HEK293 (cell line): ENCODE results near the gene C19orf25.
A peak's percentile ranks its signal among the peaks of the same experiment; 100 is the strongest.

Experiments
- AEBP2 ChIP-seq: fragments of 450-650 bp; formaldehyde crosslinking; IDR thresholded peaks from 2 replicates; pipeline ENCODE4 v1.5.1; 2016; ENCODE audit warnings: missing biosample characterization, missing genetic modification characterization, borderline replicate concordance
- ATF2 ChIP-seq: fragments of 450-650 bp; formaldehyde crosslinking; IDR thresholded peaks from 2 replicates; pipeline ENCODE4 v1.5.1; 2016; ENCODE audit warnings: missing biosample characterization, missing genetic modification characterization, low read depth
- INSM2 ChIP-seq: fragments of 450-650 bp; formaldehyde crosslinking; IDR thresholded peaks from 2 replicates; pipeline ENCODE4 v1.5.1; 2016; ENCODE audit warnings: missing biosample characterization, missing genetic modification characterization
- KLF1 ChIP-seq: fragments of 450-650 bp; formaldehyde crosslinking; IDR thresholded peaks from 2 replicates; pipeline ENCODE4 v1.5.1; 2016; ENCODE audit warnings: missing biosample characterization, missing genetic modification characterization
- KLF16 ChIP-seq: fragments of 450-650 bp; formaldehyde crosslinking; IDR thresholded peaks from 2 replicates; pipeline ENCODE4 v1.5.1; 2017; ENCODE audit warnings: missing biosample characterization, missing genetic modification characterization
- TSHZ1 ChIP-seq: fragments of 450-650 bp; formaldehyde crosslinking; IDR thresholded peaks from 2 replicates; pipeline ENCODE4 v1.5.1; 2016; ENCODE audit warnings: missing biosample characterization, missing genetic modification characterization, borderline replicate concordance
- WT1 ChIP-seq: fragments of 450-650 bp; formaldehyde crosslinking; IDR thresholded peaks from 2 replicates; pipeline ENCODE4 v1.5.1; 2016; ENCODE audit warnings: missing biosample characterization, missing genetic modification characterization
- YY1 ChIP-seq: fragments of 450-650 bp; formaldehyde crosslinking; IDR thresholded peaks from 2 replicates; pipeline ENCODE4 v1.5.1; 2018; ENCODE audit warnings: missing biosample characterization, missing genetic modification characterization
- ZFP69B ChIP-seq: fragments of 450-650 bp; formaldehyde crosslinking; IDR thresholded peaks from 2 replicates; pipeline ENCODE4 v1.5.1; 2016; ENCODE audit warnings: missing biosample characterization, missing genetic modification characterization
- ZNF132 ChIP-seq: fragments of 450-650 bp; formaldehyde crosslinking; IDR thresholded peaks from 2 replicates; pipeline ENCODE4 v1.5.1; 2017; ENCODE audit warnings: missing biosample characterization, missing genetic modification characterization, borderline replicate concordance
- ZNF146 ChIP-seq: fragments of 450-650 bp; formaldehyde crosslinking; IDR thresholded peaks from 2 replicates; pipeline ENCODE4 v1.5.1; 2016; ENCODE audit warnings: missing biosample characterization, missing genetic modification characterization
- ZNF148 ChIP-seq: fragments of 450-650 bp; formaldehyde crosslinking; IDR thresholded peaks from 2 replicates; pipeline ENCODE4 v1.5.0; 2017; ENCODE audit warnings: missing biosample characterization, missing genetic modification characterization, borderline replicate concordance
- ZNF37A ChIP-seq: fragments of 450-650 bp; IDR thresholded peaks from 2 replicates; pipeline ENCODE4 v1.5.1; 2018; ENCODE audit warnings: missing biosample characterization, missing genetic modification characterization
- ZNF394 ChIP-seq: fragments of 450-650 bp; formaldehyde crosslinking; IDR thresholded peaks from 2 replicates; pipeline ENCODE4 v1.5.1; 2016; ENCODE audit warnings: missing biosample characterization, missing genetic modification characterization, mild to moderate bottlenecking, moderate library complexity, borderline replicate concordance
- ZNF518A ChIP-seq: fragments of 450-650 bp; formaldehyde crosslinking; conservative IDR thresholded peaks from 2 replicates; pipeline ENCODE4 v1.5.1; 2016; ENCODE audit warnings: low read depth, missing biosample characterization, missing genetic modification characterization
- ZNF571 ChIP-seq: fragments of 450-650 bp; formaldehyde crosslinking; IDR thresholded peaks from 2 replicates; pipeline ENCODE4 v1.5.0; 2017; ENCODE audit warnings: missing biosample characterization, missing genetic modification characterization
- ZNF629 ChIP-seq: fragments of 450-650 bp; formaldehyde crosslinking; IDR thresholded peaks from 2 replicates; pipeline ENCODE4 v1.5.1; 2017; ENCODE audit warnings: missing biosample characterization, missing genetic modification characterization
- ZNF664 ChIP-seq: fragments of 450-650 bp; formaldehyde crosslinking; IDR thresholded peaks from 2 replicates; pipeline ENCODE4 v1.5.1; 2016; ENCODE audit warnings: missing biosample characterization, missing genetic modification characterization
- ZNF692 ChIP-seq: fragments of 450-650 bp; formaldehyde crosslinking; IDR thresholded peaks from 2 replicates; pipeline ENCODE4 v1.5.1; 2016; ENCODE audit warnings: missing biosample characterization, missing genetic modification characterization
- ZNF777 ChIP-seq: fragments of 450-650 bp; formaldehyde crosslinking; IDR thresholded peaks from 2 replicates; pipeline ENCODE4 v1.5.1; 2017; ENCODE audit warnings: missing biosample characterization, missing genetic modification characterization, borderline replicate concordance
- ZSCAN30 ChIP-seq: fragments of 450-650 bp; IDR thresholded peaks from 2 replicates; pipeline ENCODE4 v1.5.1; 2018; ENCODE audit warnings: missing biosample characterization, mild to moderate bottlenecking, missing genetic modification characterization, moderate library complexity

C19orf25 gene

GRCh38 chr19:1512671-1513498 lies 33.9 kb upstream of the C19orf25 start, which contains the start of gene ADAMTSL5 (continued):
- TF ChIP-seq KLF16 (tag by site-specific recombination) = no peak
- no peak for TF ChIP-seq AEBP2 (tag by site-specific recombination)
- TF ChIP-seq ZNF132 = no peak
- no peak for TF ChIP-seq ZNF629
- TF ChIP-seq ZNF777 (tag by site-specific recombination) = no peak
- peak; percentile 21; the same call in 1 of the 2 replicates for TF ChIP-seq KLF1 (tag by site-specific recombination)
- no peak for TF ChIP-seq INSM2 (tag by site-specific recombination)
- TF ChIP-seq ZFP69B (tag by site-specific recombination) = no peak
- no peak for TF ChIP-seq ATF2
- TF ChIP-seq YY1 (tag by site-specific recombination) = no peak
- no peak for TF ChIP-seq ZNF518A (tag by site-specific recombination)
- no peak for TF ChIP-seq ZNF146
- no peak for TF ChIP-seq ZNF692
- no peak for TF ChIP-seq ZNF37A
- no peak for TF ChIP-seq ZNF394 (tag by site-specific recombination)
- TF ChIP-seq ZNF664 (tag by site-specific recombination) = no peak
- peak; percentile 61; the same call in 1 of the 2 replicates for TF ChIP-seq ZSCAN30 (tag by site-specific recombination)
- no peak; the same call in 1 of the 2 replicates for TF ChIP-seq ZNF148
- TF ChIP-seq ZNF571 (tag by site-specific recombination) = no peak
- TF ChIP-seq WT1 (tag by site-specific recombination) = no peak
- no peak for TF ChIP-seq TSHZ1 (tag by site-specific recombination)
